ENCODE measurements around the gene RBM33. TPM values are rescaled to one million over a fixed set of nuclear protein-coding genes. Genes with fewer than 3 reads are reported as not detected.
A peak's percentile ranks its signal among the peaks of the same experiment; 100 is the strongest.

Gene RBM33
- total and polyA plus RNA-seq, 2 of the 13 experiments (the other 11 are each of a cell fraction or from before 2014, with no cell fraction given), result 12.4 to 28.9 TPM

DNA sequence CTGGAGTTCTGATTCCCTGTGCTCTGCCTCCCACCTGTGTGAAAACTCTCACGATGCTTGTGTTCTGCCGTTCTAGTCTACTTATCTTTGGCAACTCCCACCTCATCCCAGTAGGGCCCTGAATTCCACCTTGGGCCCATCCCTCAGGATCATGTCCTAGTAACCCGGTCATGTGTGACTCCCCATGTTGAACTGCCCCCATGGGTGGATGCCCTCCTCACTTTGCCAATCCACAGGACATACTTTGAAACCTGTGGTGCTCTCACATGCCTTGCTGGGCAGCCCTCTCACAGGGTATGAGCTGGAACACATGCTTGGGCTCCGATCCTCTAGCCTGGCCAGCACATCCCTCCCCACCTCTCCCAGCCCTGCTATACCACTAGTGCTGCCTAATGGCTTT lies 3.8 kb upstream of the RBM33 start (continued):
- TF ChIP-seq, protein P1, sequence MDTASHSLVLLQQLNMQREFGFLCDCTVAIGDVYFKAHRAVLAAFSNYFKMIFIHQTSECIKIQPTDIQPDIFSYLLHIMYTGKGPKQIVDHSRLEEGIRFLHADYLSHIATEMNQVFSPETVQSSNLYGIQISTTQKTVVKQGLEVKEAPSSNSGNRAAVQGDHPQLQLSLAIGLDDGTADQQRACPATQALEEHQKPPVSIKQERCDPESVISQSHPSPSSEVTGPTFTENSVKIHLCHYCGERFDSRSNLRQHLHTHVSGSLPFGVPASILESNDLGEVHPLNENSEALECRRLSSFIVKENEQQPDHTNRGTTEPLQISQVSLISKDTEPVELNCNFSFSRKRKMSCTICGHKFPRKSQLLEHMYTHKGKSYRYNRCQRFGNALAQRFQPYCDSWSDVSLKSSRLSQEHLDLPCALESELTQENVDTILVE (CRISPR knock-in tag; IDR thresholded peaks at IDR 0.05), result no peak
- TF ChIP-seq HES4 (CRISPR knock-in tag; IDR thresholded peaks at IDR 0.05; ENCODE audit: borderline replicate concordance) (no peak), GLI4 (CRISPR knock-in tag; IDR thresholded peaks at IDR 0.05; ENCODE audit: borderline replicate concordance) (no peak), RFXAP (CRISPR knock-in tag; IDR thresholded peaks at IDR 0.05; ENCODE audit: borderline replicate concordance) (no peak), ZNF737 (CRISPR knock-in tag; IDR thresholded peaks at IDR 0.05; ENCODE audit: borderline replicate concordance) (no peak), SETDB1 (CRISPR knock-in tag; IDR thresholded peaks at IDR 0.05; ENCODE audit: borderline replicate concordance) (no peak), TEAD3 (CRISPR knock-in tag; optimal IDR thresholded peaks at IDR 0.05; ENCODE audit: borderline replicate concordance) (no peak), FOXA3 (CRISPR knock-in tag; IDR thresholded peaks at IDR 0.05) (no peak), NFE2L2 (IDR thresholded peaks at IDR 0.05; ENCODE audit: low read length) (no peak), KDM4B (CRISPR knock-in tag; IDR thresholded peaks at IDR 0.05) (no peak), ZNF292 (CRISPR knock-in tag; IDR thresholded peaks at IDR 0.05; ENCODE audit: borderline replicate concordance, low read depth) (no peak), SP5 (CRISPR knock-in tag; IDR thresholded peaks at IDR 0.05; ENCODE audit: borderline replicate concordance, low read depth) (no peak), NCOA1 (CRISPR knock-in tag; IDR thresholded peaks at IDR 0.05) (no peak), POLR2A (IDR thresholded peaks at IDR 0.05; ENCODE audit: insufficient read depth in 1 of 2, low read depth in 2 of 2, low read length in 2 of 2) (peak in 1 of 2 experiments; percentile 30; a peak in 1 of 4 replicates)

DNA sequence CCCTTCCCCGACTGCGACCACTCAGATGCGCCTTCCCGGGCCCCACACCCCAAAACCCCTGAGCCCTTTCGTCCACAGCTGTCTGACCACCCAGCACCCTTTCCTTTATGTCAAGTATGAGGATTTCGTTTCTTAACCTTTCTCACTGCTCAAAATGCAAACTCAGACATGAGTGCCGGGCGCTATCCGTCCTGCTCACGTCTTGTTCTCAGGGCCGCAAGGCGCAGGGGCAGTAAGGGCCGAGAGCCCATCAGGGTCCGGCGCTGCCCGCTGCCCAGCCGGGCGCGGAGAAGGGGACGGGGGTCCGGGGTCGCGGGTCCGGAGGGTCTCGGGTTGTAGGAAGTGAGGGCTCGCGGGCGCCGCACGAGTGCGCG lies 670 bp upstream of the RBM33 start:
- Histone ChIP-seq H3K4me3 (replicated peaks in 1 of 3; ENCODE audit: insufficient read depth in 1 of 3, low read depth in 2 of 3, low read length in 3 of 3) (peak overlapping the region; percentile 80 to 95 (median 94)), H3K4me1 (ENCODE audit: insufficient read depth, low read length) (peaks cover 47% of the 10 kb centered on the region), H3K27ac (ENCODE audit: extremely low read length, insufficient read depth, low read length) (peak overlapping the region; percentile 97), H4K20me1 (ENCODE audit: insufficient read depth, low read length) (peaks cover 19% of the 10 kb centered on the region; the same call in 1 of the 2 replicates), H3K9me3 (ENCODE audit: low read length) (peaks cover 7% of the 10 kb centered on the region; the same call in 1 of the 2 replicates), H3K4me2 (ENCODE audit: low read depth, low read length) (peak overlapping the region; percentile 76), H3K9ac (ENCODE audit: insufficient read depth, low read depth, low read length) (peak overlapping the region; percentile 98), H3K79me2 (ENCODE audit: insufficient read depth, low read length) (peaks cover 48% of the 10 kb centered on the region), H3K27me3 (ENCODE audit: control insufficient read depth in 1 of 2, insufficient read depth in 2 of 2, low read length in 2 of 2) (no peaks in the 10 kb centered on the region; a peak in 1 of 5 replicates), H3K36me3 (replicated peaks in 1 of 2; ENCODE audit: control insufficient read depth in 1 of 2, insufficient read depth in 2 of 2, low read length in 2 of 2) (peaks cover 2 to 13% of the 10 kb centered on the region in 2 experiments), H2AFZ (ENCODE audit: low read length) (no peak overlapping the region)
- ChIA-PET POLR2A (interaction anchor here (0.7 to 2.3 kb wide), 14 partner anchors 9 to 164 kb away, joined by 3 to 72 read pairs (median 4); no protein-coding TSS in a partner anchor), CTCF (ENCODE audit: low intra/inter-chr PET ratio, low total read pairs) (interaction anchor here (1.5 kb wide), 1 partner anchor 25 kb away, joined by 3 read pairs; no protein-coding TSS in a partner anchor)
- DNase-seq (ENCODE audit: low spot score) (no peak), FAIRE-seq (no peak), ATAC-seq (peak; percentile 57)
- in situ Hi-C loops (cut with HindIII; ENCODE audit: extremely low pct_ligation_motif_present, low pct_unique_long_range_greater_than_20kb) (no loop called here), intact Hi-C loops (cut with micrococcal nuclease; ENCODE audit: unreplicated experiment) (loop anchor here (1.0 kb wide), 2 partner anchors 24 to 45 kb away; no protein-coding TSS in a partner anchor)
- TSS peak; percentile 55 for BruUV-seq (replicated peaks)
- 2% methylated on average over 14 of the region's 32 CpGs for WGBS (ENCODE audit: low lambda C conversion rate)
- TF ChIP-seq POLR2G (IDR thresholded peaks at IDR 0.05; ENCODE audit: low read depth, low read length) (no peak), RFX5 (IDR thresholded peaks at IDR 0.05; ENCODE audit: low read depth, low read length) (no peak), NRL (CRISPR knock-in tag; IDR thresholded peaks at IDR 0.05; ENCODE audit: borderline replicate concordance) (0 out of 2 replicates have a peak, but pooled peaks have one; percentile 54), ARNTL (CRISPR knock-in tag; IDR thresholded peaks at IDR 0.05) (0 out of 2 replicates have a peak, but pooled peaks have one; percentile 24)
- TF ChIP-seq, protein P2, sequence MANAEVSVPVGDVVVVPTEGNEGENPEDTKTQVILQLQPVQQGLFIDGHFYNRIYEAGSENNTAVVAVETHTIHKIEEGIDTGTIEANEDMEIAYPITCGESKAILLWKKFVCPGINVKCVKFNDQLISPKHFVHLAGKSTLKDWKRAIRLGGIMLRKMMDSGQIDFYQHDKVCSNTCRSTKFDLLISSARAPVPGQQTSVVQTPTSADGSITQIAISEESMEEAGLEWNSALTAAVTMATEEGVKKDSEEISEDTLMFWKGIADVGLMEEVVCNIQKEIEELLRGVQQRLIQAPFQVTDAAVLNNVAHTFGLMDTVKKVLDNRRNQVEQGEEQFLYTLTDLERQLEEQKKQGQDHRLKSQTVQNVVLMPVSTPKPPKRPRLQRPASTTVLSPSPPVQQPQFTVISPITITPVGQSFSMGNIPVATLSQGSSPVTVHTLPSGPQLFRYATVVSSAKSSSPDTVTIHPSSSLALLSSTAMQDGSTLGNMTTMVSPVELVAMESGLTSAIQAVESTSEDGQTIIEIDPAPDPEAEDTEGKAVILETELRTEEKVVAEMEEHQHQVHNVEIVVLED (CRISPR knock-in tag; IDR thresholded peaks at IDR 0.05; ENCODE audit: borderline replicate concordance), result no peak
